Measurements from ENCODE around the gene TDRKH.

GRCh38 chr1:151837197-151837596 is 46.9 kb upstream of the TDRKH start:
- TF ChIP-seq CTCF (IDR thresholded peaks at IDR 0.05; ENCODE audit: low read length) (no peak), EZH2 (optimal IDR thresholded peaks at IDR 0.05; ENCODE audit: low read depth, low read length) (no peak)

All from MM.1S (cell line).